Esophagus (tissue), 2 donors: ENCODE data around the gene ZNF827. TPM values are rescaled to one million over a fixed set of nuclear protein-coding genes. Genes with fewer than 3 reads are reported as not detected.

Source experiments
- H3K27ac ChIP-seq, 2 donors: one replicate each; pipeline ENCODE4 v1.5.1; 2013; ENCODE audit warnings: low read depth in 2 of 2, mild to moderate bottlenecking in 2 of 2, inconsistent platforms in 1 of 2, low read length in 1 of 2, moderate library complexity in 1 of 2
- H3K27me3 ChIP-seq, 2 donors: one replicate each; pipeline ENCODE4 v1.6.1; 2013; ENCODE audit warnings: low read length in 2 of 2, control low read depth in 1 of 2, mild to moderate bottlenecking in 1 of 2; ENCODE audit not compliant: insufficient read depth in 2 of 2, control insufficient read depth in 1 of 2
- H3K36me3 ChIP-seq, 2 donors: one replicate each; pipeline ENCODE4 v1.6.1; 2013; ENCODE audit warnings: low read length in 1 of 2; ENCODE audit not compliant: control insufficient read depth in 2 of 2, insufficient read depth in 2 of 2
- H3K4me1 ChIP-seq, 2 donors: one replicate each; pipeline ENCODE4 v1.6.1; 2013; ENCODE audit warnings: low read length in 1 of 2; ENCODE audit not compliant: control insufficient read depth in 2 of 2, insufficient read depth in 2 of 2
- H3K4me3 ChIP-seq, 2 donors: one replicate each; pipeline ENCODE4 v1.5.1; 2013; ENCODE audit warnings: low read length in 2 of 2, mild to moderate bottlenecking in 2 of 2, low read depth in 1 of 2, moderate library complexity in 1 of 2
- H3K9me3 ChIP-seq, 2 donors: one replicate each; pipeline ENCODE4 v1.6.1; 2013; ENCODE audit warnings: mild to moderate bottlenecking in 2 of 2, low read depth in 1 of 2, low read length in 1 of 2, moderate library complexity in 1 of 2; ENCODE audit not compliant: control insufficient read depth in 2 of 2, insufficient read depth in 1 of 2
- WGBS, 2 donors: extraction: QIAGEN DNeasy Blood & Tissue Kit; methylation state at CpG; one replicate each; pipeline ENCODE4 v1.1.7; 2013; 5-methylcytosine and 5-hydroxymethylcytosine counted together
- polyA plus RNA-seq, 2 donors: library from polyadenylated mRNA; stranded (reverse); fragments of 200-250 nt; gene quantifications; one replicate each; pipeline ENCODE4 v1.2.3, GENCODE V29; 2013
- donor health status: healthy with polysubstance abuse.
- donor health status: Bipolar disorder and iron deficiency.

The ZNF827 gene
- polyA plus RNA-seq = 1 to 10 TPM; 1.6 to 2.0 TPM

DNA sequence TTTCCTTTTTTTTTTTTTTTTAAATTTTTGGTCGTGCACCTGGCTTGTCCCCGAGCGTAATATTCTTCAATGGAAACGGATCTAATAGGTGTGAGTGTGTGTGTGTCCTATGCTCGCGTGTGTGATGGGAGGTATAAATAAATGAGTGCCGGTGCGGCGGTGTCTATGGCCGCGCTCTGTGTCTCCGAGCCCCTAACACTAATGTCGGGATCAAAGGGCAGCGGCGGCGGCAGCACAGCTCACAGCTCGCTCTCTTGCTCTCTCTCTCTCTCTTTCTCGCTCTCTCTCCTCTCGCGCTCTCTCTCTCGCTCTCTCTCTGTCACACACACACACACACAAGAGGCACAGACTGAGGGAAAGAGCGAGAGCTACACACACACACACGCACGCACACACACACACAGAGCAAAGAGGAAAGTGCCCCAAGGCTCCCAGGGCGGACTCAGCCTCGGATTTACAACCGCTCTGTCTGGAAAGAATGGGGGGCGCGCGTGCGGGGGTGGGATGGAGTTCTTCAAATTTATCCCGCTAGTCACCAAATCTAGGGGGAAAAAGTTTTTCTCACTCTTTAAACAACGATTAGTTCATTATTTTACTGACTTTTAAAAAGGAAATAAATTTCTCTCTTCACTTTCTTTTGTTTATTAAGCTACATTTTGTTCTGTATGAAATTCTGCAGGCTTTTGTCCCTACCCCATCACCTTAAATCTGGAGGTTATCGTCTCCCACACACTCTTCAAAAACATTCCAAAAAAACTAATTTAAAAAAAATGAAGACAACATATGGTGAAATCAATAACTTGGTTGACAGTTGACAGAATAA lies at the start of gene ZNF827:
Gene ZNF827 (minus strand): TSS at position 206 of the 823 bp plus-strand sequence. CDS start 416 bp downstream, outside the sequence.
- WGBS, 2 donors = 3% methylated on average over 31 to 34 of the region's 34 CpGs
- H3K4me1 ChIP-seq = peaks cover 0 to 2% of the 10 kb centered on the region in 2 donors
- peak within 1 kb of the TSS; percentile 92 to 94 for H3K27ac ChIP-seq
- peak within 1 kb of the TSS; percentile 65 to 69 for H3K4me3 ChIP-seq
- no peaks in the 10 kb centered on the region for H3K9me3 ChIP-seq
- no peaks in the 10 kb centered on the region for H3K27me3 ChIP-seq
- H3K36me3 ChIP-seq = no peaks in the 10 kb centered on the region

DNA sequence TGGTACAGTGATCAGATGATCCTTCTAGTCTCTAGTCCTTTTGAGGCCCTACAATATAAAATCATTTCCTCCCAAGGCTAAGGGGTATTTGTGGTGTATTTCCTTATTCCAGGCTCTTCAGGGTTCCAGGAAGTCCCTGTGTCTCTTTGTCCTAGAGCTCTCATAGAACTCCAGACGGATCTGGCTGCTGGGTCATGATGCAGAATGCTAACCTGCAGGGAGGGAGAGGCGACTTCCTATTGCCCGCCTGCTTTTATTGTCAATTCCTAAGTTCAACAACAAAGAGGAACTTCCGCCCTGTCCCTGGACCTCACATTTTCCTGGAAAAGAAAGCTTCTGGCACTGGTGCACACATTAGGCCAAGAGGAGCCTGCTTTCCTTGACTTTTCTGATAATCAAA lies 45.9 kb upstream of the ZNF827 start:
- Histone ChIP-seq H3K4me1 (no peaks in the 10 kb centered on the region), H3K36me3 (no peaks in the 10 kb centered on the region), H3K27me3 (no peaks in the 10 kb centered on the region), H3K9me3 (no peaks in the 10 kb centered on the region), H3K27ac (no peak overlapping the region), H3K4me3 (no peak overlapping the region)
- 75 to 79% methylated on average over 4 of the region's 4 CpGs for WGBS, 2 donors

DNA sequence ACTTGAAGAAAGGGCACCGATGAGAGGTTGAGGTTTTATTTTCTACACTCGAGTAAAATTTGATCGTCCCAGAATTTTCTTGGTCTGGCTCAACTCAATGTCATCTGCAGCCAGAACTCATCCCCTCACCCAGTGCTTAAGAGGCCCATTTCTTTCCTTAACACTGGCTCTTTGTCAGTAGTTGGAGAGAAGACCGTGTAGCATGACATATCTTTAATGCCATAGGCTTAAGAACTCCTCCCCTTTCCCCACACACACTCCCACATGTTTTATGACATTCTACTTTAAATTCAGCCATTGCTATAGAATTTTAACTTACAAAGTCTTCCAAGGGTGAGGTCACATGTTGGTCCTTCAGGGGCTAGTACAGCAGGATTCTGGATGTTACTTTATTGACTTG lies 44.2 kb upstream of the ZNF827 start:
- no peaks in the 10 kb centered on the region for H3K4me1 ChIP-seq
- H3K9me3 ChIP-seq = no peaks in the 10 kb centered on the region
- no peaks in the 10 kb centered on the region for H3K36me3 ChIP-seq
- WGBS, 2 donors = 80 to 87% methylated on average over 4 of the region's 4 CpGs
- no peak overlapping the region for H3K27ac ChIP-seq
- H3K27me3 ChIP-seq = no peaks in the 10 kb centered on the region
- no peak overlapping the region for H3K4me3 ChIP-seq

GRCh38 chr4:145979160-145979559 lies 40.5 kb upstream of the ZNF827 start:
- no peaks in the 10 kb centered on the region for H3K27me3 ChIP-seq
- H3K4me1 ChIP-seq = no peaks in the 10 kb centered on the region
- H3K27ac ChIP-seq = no peak overlapping the region
- no peaks in the 10 kb centered on the region for H3K36me3 ChIP-seq
- WGBS, 2 donors = 67 to 71% methylated on average over 3 of the region's 3 CpGs
- no peaks in the 10 kb centered on the region for H3K9me3 ChIP-seq
- no peak overlapping the region for H3K4me3 ChIP-seq

GRCh38 chr4:145976680-145977079 lies 38.1 kb upstream of the ZNF827 start:
- no peak overlapping the region for H3K4me3 ChIP-seq
- no peaks in the 10 kb centered on the region for H3K27me3 ChIP-seq
- no peaks in the 10 kb centered on the region for H3K36me3 ChIP-seq
- no peaks in the 10 kb centered on the region for H3K4me1 ChIP-seq
- H3K27ac ChIP-seq = no peak overlapping the region
- WGBS, 2 donors = 83 to 87% methylated on average over 4 of the region's 4 CpGs
- no peaks in the 10 kb centered on the region for H3K9me3 ChIP-seq

DNA sequence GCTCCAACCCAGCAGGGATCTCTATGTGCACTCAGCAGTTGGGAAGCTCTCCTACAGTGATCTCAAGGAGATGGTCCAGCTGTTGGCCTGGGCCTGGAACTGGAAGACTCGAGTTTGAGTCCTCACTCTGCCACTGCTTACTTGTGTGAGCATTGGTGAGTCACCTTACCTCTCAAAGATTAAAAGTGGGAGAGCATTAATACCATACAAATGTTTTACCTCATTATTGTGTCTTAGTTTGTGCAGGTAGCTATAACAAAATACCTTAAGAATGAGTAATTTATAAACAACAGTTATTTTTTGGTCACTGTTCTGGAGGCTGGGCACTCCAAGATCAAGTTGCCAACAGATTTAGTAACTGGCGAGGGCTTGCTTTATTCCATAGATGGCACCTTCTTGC lies 21.4 kb upstream of the ZNF827 start:
- no peak overlapping the region for H3K4me3 ChIP-seq
- 78 to 85% methylated on average over 2 of the region's 2 CpGs for WGBS, 2 donors
- H3K4me1 ChIP-seq = no peaks in the 10 kb centered on the region
- H3K36me3 ChIP-seq = no peaks in the 10 kb centered on the region
- H3K27ac ChIP-seq = no peak overlapping the region
- H3K9me3 ChIP-seq = no peaks in the 10 kb centered on the region
- H3K27me3 ChIP-seq = no peaks in the 10 kb centered on the region

DNA sequence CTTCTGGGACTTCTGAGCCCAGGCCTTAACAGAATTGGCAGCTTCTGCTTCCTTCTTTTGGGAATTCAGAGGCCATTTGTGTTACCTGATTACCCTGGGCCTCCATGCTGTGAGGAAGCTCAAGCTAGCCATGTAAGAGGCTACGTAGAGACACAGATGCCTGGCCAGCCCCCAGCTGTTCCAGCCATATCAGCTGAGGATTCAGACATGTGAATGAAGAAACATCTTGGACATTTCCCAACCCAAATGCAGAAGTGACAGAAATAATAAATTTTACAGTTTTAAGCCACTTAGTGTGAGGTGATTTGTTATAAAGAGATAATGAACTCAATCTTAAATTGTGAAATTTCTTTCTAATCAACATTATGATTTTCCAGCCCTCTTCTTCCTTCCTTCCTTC lies 18.7 kb upstream of the ZNF827 start:
- Histone ChIP-seq H3K9me3 (no peaks in the 10 kb centered on the region), H3K36me3 (no peaks in the 10 kb centered on the region), H3K4me3 (no peak overlapping the region), H3K27me3 (no peaks in the 10 kb centered on the region), H3K4me1 (no peaks in the 10 kb centered on the region), H3K27ac (no peak overlapping the region)
- 70 to 86% methylated on average over 1 of the region's 1 CpG for WGBS, 2 donors

GRCh38 chr4:145956288-145956890 lies 17.8 kb upstream of the ZNF827 start:
- 59 to 64% methylated on average over 3 of the region's 3 CpGs for WGBS, 2 donors
- no peaks in the 10 kb centered on the region for H3K36me3 ChIP-seq

GRCh38 chr4:145954924-145955339 lies 16.3 kb upstream of the ZNF827 start:
- H3K4me1 ChIP-seq = no peaks in the 10 kb centered on the region
- no peak overlapping the region for H3K27ac ChIP-seq
- no peaks in the 10 kb centered on the region for H3K27me3 ChIP-seq
- H3K4me3 ChIP-seq = no peak overlapping the region
- no peaks in the 10 kb centered on the region for H3K36me3 ChIP-seq
- WGBS, 2 donors = 51 to 54% methylated on average over 7 of the region's 7 CpGs
- no peaks in the 10 kb centered on the region for H3K9me3 ChIP-seq

More at GRCh38 chr4:145956288-145956890, 17.8 kb upstream of the ZNF827 start:
- Histone ChIP-seq H3K27me3 (no peaks in the 10 kb centered on the region), H3K9me3 (no peaks in the 10 kb centered on the region), H3K27ac (no peak overlapping the region), H3K4me3 (no peak overlapping the region), H3K4me1 (no peaks in the 10 kb centered on the region)

- no peaks in the 10 kb centered on the region for H3K36me3 ChIP-seq
- H3K4me3 ChIP-seq = no peak overlapping the region
- no peak overlapping the region for H3K27ac ChIP-seq
- WGBS, 2 donors = 71 to 72% methylated on average over 2 of the region's 2 CpGs
- no peaks in the 10 kb centered on the region for H3K27me3 ChIP-seq
- H3K4me1 ChIP-seq = no peaks in the 10 kb centered on the region
- H3K9me3 ChIP-seq = no peaks in the 10 kb centered on the region
Observed at GRCh38 chr4:145951931-145952330, 13.3 kb upstream of the ZNF827 start.
